H1 (cell line): ENCODE measurements around the gene DNAJA1. TPM values are rescaled to one million over a fixed set of nuclear protein-coding genes. Genes with fewer than 3 reads are reported as not detected.

Experiments
- CTCF ChIA-PET: fragments of 300-600 bp; sonication (Branson Sonifier 250); formaldehyde crosslinking; loops from one replicate; lab custom pipeline; 2021; ENCODE audit not compliant: partially characterized antibody; lab: Charles Lee
- POLR2A ChIA-PET: fragments of 300-600 bp; sonication (Branson Sonifier 250); formaldehyde crosslinking; loops from one replicate; lab custom pipeline; 2021; ENCODE audit warnings: inconsistent platforms; ENCODE audit not compliant: partially characterized antibody; lab: Charles Lee
- DNase-seq, 2 experiments: peaks; one replicate each; pipeline versions ENCODE4 v3.0.0 to v3.0.0-alpha.2; 2010 to 2022; ENCODE audit warnings: low spot score in 2 of 2, low read depth in 1 of 2, mixed read lengths in 1 of 2
- FAIRE-seq: peaks from 2 replicates; lab custom pipeline; 2011; peaks lifted over from hg19 to GRCh38; lab: Jason Lieb, UNC
- H2AFZ ChIP-seq: 2 replicates; pipeline ENCODE4 v1.8.1; 2012; ENCODE audit warnings: low read length, inconsistent platforms
- H2AK5ac ChIP-seq: 2 replicates; pipeline ENCODE4 v1.6.1; 2013; ENCODE audit warnings: low read depth, low read length
- H2BK120ac ChIP-seq: replicated peaks from 2 replicates; pipeline ENCODE3; 2013; ENCODE audit warnings: low read depth, low read length, inconsistent platforms
- H2BK12ac ChIP-seq: 2 replicates; pipeline ENCODE4 v1.6.1; 2013; ENCODE audit warnings: low read depth, low read length
- H2BK15ac ChIP-seq: 2 replicates; pipeline ENCODE4 v1.6.1; 2013; ENCODE audit warnings: low read length
- H2BK20ac ChIP-seq: 2 replicates; pipeline ENCODE4 v1.6.1; 2013; ENCODE audit warnings: low read length
- H2BK5ac ChIP-seq: 2 replicates; pipeline ENCODE4 v1.6.1; 2013; ENCODE audit warnings: low read depth, low read length
- H3K14ac ChIP-seq: 2 replicates; pipeline ENCODE4 v1.6.1; 2013; ENCODE audit warnings: inconsistent platforms; ENCODE audit not compliant: insufficient read length
- H3K18ac ChIP-seq: 2 replicates; pipeline ENCODE4 v1.6.1; 2013; ENCODE audit warnings: low read length; ENCODE audit errors: extremely low read depth
- H3K23ac ChIP-seq: 2 replicates; pipeline ENCODE4 v1.6.1; 2013; ENCODE audit warnings: inconsistent platforms; ENCODE audit not compliant: insufficient read length
- H3K23me2 ChIP-seq: 2 replicates; pipeline ENCODE4 v1.6.1; 2013; ENCODE audit warnings: low read depth, low read length
- H3K27ac ChIP-seq: 2 replicates; pipeline ENCODE4 v1.6.1; 2011; ENCODE audit warnings: low read depth, low read length, inconsistent platforms
- H3K27me3 ChIP-seq, 4 experiments: replicated peaks in 1 of 4; 1 replicate in 1 of 4; 2 replicates in 3 of 4; pipeline versions ENCODE4 v1.6.1 to v1.8.1; 2011 to 2013; ENCODE audit warnings: low read length in 3 of 4, mild to moderate bottlenecking in 3 of 4, inconsistent platforms in 2 of 4, mixed read lengths in 2 of 4, moderate library complexity in 1 of 4; ENCODE audit not compliant: control insufficient read depth in 3 of 4, insufficient read depth in 3 of 4; ENCODE audit errors: extremely low read depth in 1 of 4
- H3K36me3 ChIP-seq, 4 experiments: 2 replicates each; pipeline versions ENCODE4 v1.6.1 to v1.8.1; 2011 to 2013; ENCODE audit warnings: mild to moderate bottlenecking in 4 of 4, low read length in 3 of 4, moderate library complexity in 2 of 4, control low read depth in 1 of 4, inconsistent platforms in 1 of 4; ENCODE audit not compliant: insufficient read depth in 4 of 4, control insufficient read depth in 2 of 4
- H3K4ac ChIP-seq: replicated peaks from 2 replicates; pipeline ENCODE3; 2013; ENCODE audit warnings: low read length, low read depth, mixed read lengths, inconsistent platforms; ENCODE audit not compliant: insufficient read length
- H3K4me1 ChIP-seq, 4 experiments: replicated peaks in 1 of 4; 1 replicate in 1 of 4; 2 replicates in 3 of 4; pipeline versions ENCODE4 v1.6.1 to v1.8.1; 2011 to 2013; ENCODE audit warnings: low read length in 3 of 4, inconsistent platforms in 2 of 4, mixed read lengths in 1 of 4; ENCODE audit not compliant: insufficient read depth in 4 of 4, control insufficient read depth in 3 of 4
- H3K4me2 ChIP-seq, 2 experiments: 2 replicates each; pipeline versions ENCODE4 v1.6.1 to v1.8.1; 2011 to 2013; ENCODE audit warnings: low read depth in 2 of 2, low read length in 2 of 2, control low read depth in 1 of 2, inconsistent platforms in 1 of 2, mild to moderate bottlenecking in 1 of 2; ENCODE audit not compliant: insufficient read depth in 1 of 2
- H3K4me3 ChIP-seq, 4 experiments: fragments of 200-600, 300-600 bp in 1 of 4; sonication (generic), shearing (Covaris generic), sonication (Bioruptor Twin) in 1 of 4; 2 replicates each; pipeline versions ENCODE4 v1.5.1 to v1.8.1; 2011 to 2016; ENCODE audit warnings: low read length in 4 of 4, low read depth in 3 of 4, control low read depth in 2 of 4, inconsistent platforms in 2 of 4, mild to moderate bottlenecking in 2 of 4, mixed read lengths in 1 of 4, moderate library complexity in 1 of 4; ENCODE audit not compliant: insufficient read depth in 2 of 4; ENCODE audit errors: extremely low read depth in 1 of 4
- H3K56ac ChIP-seq: replicated peaks from 2 replicates; pipeline ENCODE3; 2013; ENCODE audit warnings: low read depth, mild to moderate bottlenecking, mixed read lengths, low read length, inconsistent platforms; ENCODE audit not compliant: insufficient read length
- H3K79me1 ChIP-seq: 2 replicates; pipeline ENCODE4 v1.6.1; 2013; ENCODE audit warnings: low read depth, low read length, control low read depth
- H3K79me2 ChIP-seq, 2 experiments: 2 replicates each; pipeline versions ENCODE4 v1.6.1 to v1.8.1; 2012 to 2013; ENCODE audit warnings: low read length in 2 of 2, mild to moderate bottlenecking in 2 of 2, inconsistent platforms in 1 of 2; ENCODE audit not compliant: insufficient read depth in 2 of 2, control insufficient read depth in 1 of 2
- H3K9ac ChIP-seq, 4 experiments: replicated peaks in 1 of 4; 1 replicate in 1 of 4; 2 replicates in 3 of 4; pipeline versions ENCODE4 v1.6.1 to v1.8.1; 2011 to 2013; ENCODE audit warnings: low read depth in 3 of 4, low read length in 3 of 4, control low read depth in 2 of 4, mild to moderate bottlenecking in 2 of 4, moderate library complexity in 2 of 4, inconsistent platforms in 1 of 4; ENCODE audit errors: extremely low read depth in 1 of 4
- H3K9me3 ChIP-seq, 2 experiments: 2 replicates each; pipeline versions ENCODE4 v1.6.1 to v1.8.1; 2012 to 2013; ENCODE audit warnings: mild to moderate bottlenecking in 2 of 2, moderate library complexity in 2 of 2, control low read depth in 1 of 2, inconsistent platforms in 1 of 2, low read depth in 1 of 2, low read length in 1 of 2, mixed read lengths in 1 of 2; ENCODE audit not compliant: insufficient read depth in 2 of 2
- H4K20me1 ChIP-seq, 2 experiments: replicated peaks in 1 of 2; 2 replicates each; pipeline versions ENCODE3 to v1.8.1; 2011 to 2013; ENCODE audit warnings: inconsistent platforms in 2 of 2, low read length in 2 of 2, mild to moderate bottlenecking in 1 of 2; ENCODE audit not compliant: insufficient read depth in 2 of 2, control insufficient read depth in 1 of 2
- H4K5ac ChIP-seq: 2 replicates; pipeline ENCODE4 v1.6.1; 2013; ENCODE audit warnings: low read length, low read depth, mixed read lengths, inconsistent platforms; ENCODE audit not compliant: insufficient read length
- H4K8ac ChIP-seq: 2 replicates; pipeline ENCODE4 v1.8.0; 2013; ENCODE audit warnings: mild to moderate bottlenecking, moderate library complexity, low read length, inconsistent platforms; ENCODE audit not compliant: insufficient read depth; ENCODE audit errors: extremely low read depth
- H4K91ac ChIP-seq: replicated peaks from 2 replicates; pipeline ENCODE3; 2013; ENCODE audit warnings: low read length, mixed read lengths, inconsistent platforms; ENCODE audit not compliant: insufficient read length
- GTF2F1 ChIP-seq: IDR thresholded peaks from 2 replicates; pipeline ENCODE4 v1.6.1; 2012; ENCODE audit warnings: low read depth, low read length, improper control_type of control experiment, borderline replicate concordance
- WGBS, 2 experiments: shearing (Covaris generic) in 1 of 2; methylation state at CpG; one replicate each; pipeline versions ENCODE4 v1.1.6 to v1.1.7; 2013 to 2015; ENCODE audit warnings: low lambda C conversion rate in 2 of 2, mixed read lengths in 2 of 2, inconsistent platforms in 1 of 2, low coverage in 1 of 2, missing lambda C conversion rate in 1 of 2; ENCODE audit not compliant: insufficient replicate concordance in 2 of 2, insufficient coverage in 1 of 2, insufficient read length in 1 of 2; ENCODE audit errors: extremely low coverage in 1 of 2, missing lambda C conversion rate in 1 of 2; 5-methylcytosine and 5-hydroxymethylcytosine counted together
- polyA plus RNA-seq, 7 experiments: library from polyadenylated mRNA; depleted of rRNA in 3 of 7; stranded (reverse) in 5 of 7; unstranded in 2 of 7; fragments of >200 nt in 5 of 7; fragments of 200-250 nt in 2 of 7; gene quantifications; 1 replicate in 5 of 7; 2 replicates in 1 of 7; 4 replicates in 1 of 7; pipeline versions ENCODE4 v1.2.1 to v1.2.3, GENCODE V29; 2011 to 2013; ENCODE audit warnings: missing spikeins in 2 of 7, mixed read lengths in 2 of 7
- total RNA-seq: library from RNA; stranded (reverse); fragmentation: NEBNext Ultra II Directional; extraction: Animal tissue kit (Norgen Biotek cat#: 25700); gene quantifications from 2 replicates; pipeline ENCODE4 v1.2.1, GENCODE V29; 2021

DNAJA1 gene
- total and polyA plus RNA-seq, 2 of the 8 experiments (the other 6 are each of a cell fraction or from before 2014, with no cell fraction given) = 54.4 to 159 TPM

GRCh38 chr9:33007755-33008154 is 17.3 kb upstream of the DNAJA1 start:
- ChIA-PET POLR2A (interaction anchor here (0.9 to 1.1 kb wide), 3 partner anchors 17 to 37 kb away, joined by 3 to 5 read pairs (median 4); partner anchors contain the start of gene DNAJA1), CTCF (interaction anchor here (0.6 to 1.2 kb wide), 4 partner anchors 12 to 441 kb away, joined by 3 to 5 read pairs (median 4); no protein-coding TSS in a partner anchor)
- Histone ChIP-seq H3K18ac (no peak overlapping the region), H4K8ac (no peak overlapping the region), H3K79me2 (peaks cover 0 to 8% of the 10 kb centered on the region in 2 experiments; a peak in 1 of 4 replicates), H3K79me1 (peaks cover 2% of the 10 kb centered on the region), H4K5ac (no peak overlapping the region), H3K9ac (no peak overlapping the region), H2BK15ac (no peak overlapping the region), H3K9me3 (no peaks in the 10 kb centered on the region), H2AK5ac (no peak overlapping the region), H2BK20ac (no peak overlapping the region), H3K23ac (no peak overlapping the region), H3K27me3 (no peaks in the 10 kb centered on the region), H4K91ac (no peak overlapping the region), H3K14ac (no peak overlapping the region), H2BK120ac (no peak overlapping the region), H3K4me3 (no peak overlapping the region), H3K23me2 (no peaks in the 10 kb centered on the region), H3K27ac (no peak overlapping the region), H3K4me1 (no peaks in the 10 kb centered on the region), H2AFZ (no peak overlapping the region), H3K4me2 (no peak overlapping the region), H3K56ac (no peak overlapping the region), H3K36me3 (no peaks in the 10 kb centered on the region; a peak in 1 of 8 replicates), H2BK12ac (no peak overlapping the region), H2BK5ac (no peak overlapping the region), H4K20me1 (peaks cover 0 to 3% of the 10 kb centered on the region in 2 experiments), H3K4ac (no peak overlapping the region)
- no peak for FAIRE-seq
- DNase-seq = no peak
- 85% methylated on average over 4 of the region's 4 CpGs; no CpG with 5 or more reads in 1 of the 2 experiments for WGBS, 2 experiments
- no peak for TF ChIP-seq GTF2F1
